H1 (cell line): Measurements from ENCODE around the gene ZBTB42. TPM values are rescaled to one million over a fixed set of nuclear protein-coding genes. Genes with fewer than 3 reads are reported as not detected.

Source experiments
- CTCF ChIA-PET: fragments of 300-600 bp; sonication (Branson Sonifier 250); formaldehyde crosslinking; loops from one replicate; lab custom pipeline; 2021; ENCODE audit not compliant: partially characterized antibody; lab: Charles Lee
- POLR2A ChIA-PET: fragments of 300-600 bp; sonication (Branson Sonifier 250); formaldehyde crosslinking; loops from one replicate; lab custom pipeline; 2021; ENCODE audit warnings: inconsistent platforms; ENCODE audit not compliant: partially characterized antibody; lab: Charles Lee
- DNase-seq, 2 experiments: peaks; one replicate each; pipeline versions ENCODE4 v3.0.0 to v3.0.0-alpha.2; 2010 to 2022; ENCODE audit warnings: low spot score in 2 of 2, low read depth in 1 of 2, mixed read lengths in 1 of 2
- FAIRE-seq: peaks from 2 replicates; lab custom pipeline; 2011; peaks lifted over from hg19 to GRCh38; lab: Jason Lieb, UNC
- H2AFZ ChIP-seq: 2 replicates; pipeline ENCODE4 v1.8.1; 2012; ENCODE audit warnings: low read length, inconsistent platforms
- H2AK5ac ChIP-seq: 2 replicates; pipeline ENCODE4 v1.6.1; 2013; ENCODE audit warnings: low read depth, low read length
- H2BK120ac ChIP-seq: replicated peaks from 2 replicates; pipeline ENCODE3; 2013; ENCODE audit warnings: low read depth, low read length, inconsistent platforms
- H2BK12ac ChIP-seq: 2 replicates; pipeline ENCODE4 v1.6.1; 2013; ENCODE audit warnings: low read depth, low read length
- H2BK15ac ChIP-seq: 2 replicates; pipeline ENCODE4 v1.6.1; 2013; ENCODE audit warnings: low read length
- H2BK20ac ChIP-seq: 2 replicates; pipeline ENCODE4 v1.6.1; 2013; ENCODE audit warnings: low read length
- H2BK5ac ChIP-seq: 2 replicates; pipeline ENCODE4 v1.6.1; 2013; ENCODE audit warnings: low read depth, low read length
- H3K14ac ChIP-seq: 2 replicates; pipeline ENCODE4 v1.6.1; 2013; ENCODE audit warnings: inconsistent platforms; ENCODE audit not compliant: insufficient read length
- H3K18ac ChIP-seq: 2 replicates; pipeline ENCODE4 v1.6.1; 2013; ENCODE audit warnings: low read length; ENCODE audit errors: extremely low read depth
- H3K23ac ChIP-seq: 2 replicates; pipeline ENCODE4 v1.6.1; 2013; ENCODE audit warnings: inconsistent platforms; ENCODE audit not compliant: insufficient read length
- H3K23me2 ChIP-seq: 2 replicates; pipeline ENCODE4 v1.6.1; 2013; ENCODE audit warnings: low read depth, low read length
- H3K27ac ChIP-seq: 2 replicates; pipeline ENCODE4 v1.6.1; 2011; ENCODE audit warnings: low read depth, low read length, inconsistent platforms
- H3K27me3 ChIP-seq, 4 experiments: replicated peaks in 1 of 4; 1 replicate in 1 of 4; 2 replicates in 3 of 4; pipeline versions ENCODE4 v1.6.1 to v1.8.1; 2011 to 2013; ENCODE audit warnings: low read length in 3 of 4, mild to moderate bottlenecking in 3 of 4, inconsistent platforms in 2 of 4, mixed read lengths in 2 of 4, moderate library complexity in 1 of 4; ENCODE audit not compliant: control insufficient read depth in 3 of 4, insufficient read depth in 3 of 4; ENCODE audit errors: extremely low read depth in 1 of 4
- H3K36me3 ChIP-seq, 4 experiments: 2 replicates each; pipeline versions ENCODE4 v1.6.1 to v1.8.1; 2011 to 2013; ENCODE audit warnings: mild to moderate bottlenecking in 4 of 4, low read length in 3 of 4, moderate library complexity in 2 of 4, control low read depth in 1 of 4, inconsistent platforms in 1 of 4; ENCODE audit not compliant: insufficient read depth in 4 of 4, control insufficient read depth in 2 of 4
- H3K4ac ChIP-seq: replicated peaks from 2 replicates; pipeline ENCODE3; 2013; ENCODE audit warnings: low read length, low read depth, mixed read lengths, inconsistent platforms; ENCODE audit not compliant: insufficient read length
- H3K4me1 ChIP-seq, 4 experiments: replicated peaks in 1 of 4; 1 replicate in 1 of 4; 2 replicates in 3 of 4; pipeline versions ENCODE4 v1.6.1 to v1.8.1; 2011 to 2013; ENCODE audit warnings: low read length in 3 of 4, inconsistent platforms in 2 of 4, mixed read lengths in 1 of 4; ENCODE audit not compliant: insufficient read depth in 4 of 4, control insufficient read depth in 3 of 4
- H3K4me2 ChIP-seq, 2 experiments: 2 replicates each; pipeline versions ENCODE4 v1.6.1 to v1.8.1; 2011 to 2013; ENCODE audit warnings: low read depth in 2 of 2, low read length in 2 of 2, control low read depth in 1 of 2, inconsistent platforms in 1 of 2, mild to moderate bottlenecking in 1 of 2; ENCODE audit not compliant: insufficient read depth in 1 of 2
- H3K4me3 ChIP-seq, 4 experiments: fragments of 200-600, 300-600 bp in 1 of 4; sonication (generic), shearing (Covaris generic), sonication (Bioruptor Twin) in 1 of 4; 2 replicates each; pipeline versions ENCODE4 v1.5.1 to v1.8.1; 2011 to 2016; ENCODE audit warnings: low read length in 4 of 4, low read depth in 3 of 4, control low read depth in 2 of 4, inconsistent platforms in 2 of 4, mild to moderate bottlenecking in 2 of 4, mixed read lengths in 1 of 4, moderate library complexity in 1 of 4; ENCODE audit not compliant: insufficient read depth in 2 of 4; ENCODE audit errors: extremely low read depth in 1 of 4
- H3K56ac ChIP-seq: replicated peaks from 2 replicates; pipeline ENCODE3; 2013; ENCODE audit warnings: low read depth, mild to moderate bottlenecking, mixed read lengths, low read length, inconsistent platforms; ENCODE audit not compliant: insufficient read length
- H3K79me1 ChIP-seq: 2 replicates; pipeline ENCODE4 v1.6.1; 2013; ENCODE audit warnings: low read depth, low read length, control low read depth
- H3K79me2 ChIP-seq, 2 experiments: 2 replicates each; pipeline versions ENCODE4 v1.6.1 to v1.8.1; 2012 to 2013; ENCODE audit warnings: low read length in 2 of 2, mild to moderate bottlenecking in 2 of 2, inconsistent platforms in 1 of 2; ENCODE audit not compliant: insufficient read depth in 2 of 2, control insufficient read depth in 1 of 2
- H3K9ac ChIP-seq, 4 experiments: replicated peaks in 1 of 4; 1 replicate in 1 of 4; 2 replicates in 3 of 4; pipeline versions ENCODE4 v1.6.1 to v1.8.1; 2011 to 2013; ENCODE audit warnings: low read depth in 3 of 4, low read length in 3 of 4, control low read depth in 2 of 4, mild to moderate bottlenecking in 2 of 4, moderate library complexity in 2 of 4, inconsistent platforms in 1 of 4; ENCODE audit errors: extremely low read depth in 1 of 4
- H3K9me3 ChIP-seq, 2 experiments: 2 replicates each; pipeline versions ENCODE4 v1.6.1 to v1.8.1; 2012 to 2013; ENCODE audit warnings: mild to moderate bottlenecking in 2 of 2, moderate library complexity in 2 of 2, control low read depth in 1 of 2, inconsistent platforms in 1 of 2, low read depth in 1 of 2, low read length in 1 of 2, mixed read lengths in 1 of 2; ENCODE audit not compliant: insufficient read depth in 2 of 2
- H4K20me1 ChIP-seq, 2 experiments: replicated peaks in 1 of 2; 2 replicates each; pipeline versions ENCODE3 to v1.8.1; 2011 to 2013; ENCODE audit warnings: inconsistent platforms in 2 of 2, low read length in 2 of 2, mild to moderate bottlenecking in 1 of 2; ENCODE audit not compliant: insufficient read depth in 2 of 2, control insufficient read depth in 1 of 2
- H4K5ac ChIP-seq: 2 replicates; pipeline ENCODE4 v1.6.1; 2013; ENCODE audit warnings: low read length, low read depth, mixed read lengths, inconsistent platforms; ENCODE audit not compliant: insufficient read length
- H4K8ac ChIP-seq: 2 replicates; pipeline ENCODE4 v1.8.0; 2013; ENCODE audit warnings: mild to moderate bottlenecking, moderate library complexity, low read length, inconsistent platforms; ENCODE audit not compliant: insufficient read depth; ENCODE audit errors: extremely low read depth
- H4K91ac ChIP-seq: replicated peaks from 2 replicates; pipeline ENCODE3; 2013; ENCODE audit warnings: low read length, mixed read lengths, inconsistent platforms; ENCODE audit not compliant: insufficient read length
- CBX5 ChIP-seq: fragments of 300-800, 300-1000 bp; sonication (generic); IDR thresholded peaks from 2 replicates; pipeline ENCODE4 v1.7.1; 2016; ENCODE audit warnings: antibody characterized with exemption, low read length, low read depth
- JUN ChIP-seq: IDR thresholded peaks from 2 replicates; pipeline ENCODE4 v1.6.1; 2011; ENCODE audit warnings: low read depth, mild to moderate bottlenecking, improper control_type of control experiment, low read length
- JUND ChIP-seq: IDR thresholded peaks from 2 replicates; pipeline ENCODE4 v1.6.1; 2011; ENCODE audit warnings: mild to moderate bottlenecking, improper control_type of control experiment, low read length
- NANOG ChIP-seq: IDR thresholded peaks from 2 replicates; pipeline ENCODE4 v1.6.1; 2011; ENCODE audit warnings: low read length, low read depth, mild to moderate bottlenecking, inconsistent platforms; ENCODE audit not compliant: insufficient read depth, poor library complexity, severe bottlenecking
- POLR2A ChIP-seq, 2 experiments: IDR thresholded peaks; 1 replicate in 1 of 2; 2 replicates in 1 of 2; pipeline ENCODE4 v1.6.1; 2011; ENCODE audit warnings: low read depth in 2 of 2, low read length in 2 of 2, mild to moderate bottlenecking in 2 of 2; ENCODE audit errors: control extremely low read depth in 1 of 2
- POU5F1 ChIP-seq: IDR thresholded peaks from 2 replicates; pipeline ENCODE4 v1.6.1; 2011; ENCODE audit warnings: low read depth, mild to moderate bottlenecking, low read length, moderate library complexity
- SP2 ChIP-seq: IDR thresholded peaks from 2 replicates; pipeline ENCODE4 v1.6.1; 2012; ENCODE audit warnings: mild to moderate bottlenecking, low read length, inconsistent platforms
- TEAD4 ChIP-seq: IDR thresholded peaks from 2 replicates; pipeline ENCODE4 v1.6.1; 2012; ENCODE audit warnings: low read depth, low read length, inconsistent platforms, mixed read lengths
- WGBS, 2 experiments: shearing (Covaris generic) in 1 of 2; methylation state at CpG; one replicate each; pipeline versions ENCODE4 v1.1.6 to v1.1.7; 2013 to 2015; ENCODE audit warnings: low lambda C conversion rate in 2 of 2, mixed read lengths in 2 of 2, inconsistent platforms in 1 of 2, low coverage in 1 of 2, missing lambda C conversion rate in 1 of 2; ENCODE audit not compliant: insufficient replicate concordance in 2 of 2, insufficient coverage in 1 of 2, insufficient read length in 1 of 2; ENCODE audit errors: extremely low coverage in 1 of 2, missing lambda C conversion rate in 1 of 2; 5-methylcytosine and 5-hydroxymethylcytosine counted together
- polyA plus RNA-seq, 7 experiments: library from polyadenylated mRNA; depleted of rRNA in 3 of 7; stranded (reverse) in 5 of 7; unstranded in 2 of 7; fragments of >200 nt in 5 of 7; fragments of 200-250 nt in 2 of 7; gene quantifications; 1 replicate in 5 of 7; 2 replicates in 1 of 7; 4 replicates in 1 of 7; pipeline versions ENCODE4 v1.2.1 to v1.2.3, GENCODE V29; 2011 to 2013; ENCODE audit warnings: missing spikeins in 2 of 7, mixed read lengths in 2 of 7
- total RNA-seq: library from RNA; stranded (reverse); fragmentation: NEBNext Ultra II Directional; extraction: Animal tissue kit (Norgen Biotek cat#: 25700); gene quantifications from 2 replicates; pipeline ENCODE4 v1.2.1, GENCODE V29; 2021
- TF ChIP-seq, protein P1 (sequence below): IDR thresholded peaks from 2 replicates; pipeline ENCODE4 v1.6.1; 2012; ENCODE audit warnings: inconsistent platforms
- TF ChIP-seq, protein P2 (sequence below): IDR thresholded peaks from 2 replicates; pipeline ENCODE4 v1.6.1; 2012; ENCODE audit warnings: inconsistent platforms

Gene ZBTB42
- total and polyA plus RNA-seq, 2 of the 8 experiments (the other 6 are each of a cell fraction or from before 2014, with no cell fraction given) = 2.8 to 3.1 TPM

DNA sequence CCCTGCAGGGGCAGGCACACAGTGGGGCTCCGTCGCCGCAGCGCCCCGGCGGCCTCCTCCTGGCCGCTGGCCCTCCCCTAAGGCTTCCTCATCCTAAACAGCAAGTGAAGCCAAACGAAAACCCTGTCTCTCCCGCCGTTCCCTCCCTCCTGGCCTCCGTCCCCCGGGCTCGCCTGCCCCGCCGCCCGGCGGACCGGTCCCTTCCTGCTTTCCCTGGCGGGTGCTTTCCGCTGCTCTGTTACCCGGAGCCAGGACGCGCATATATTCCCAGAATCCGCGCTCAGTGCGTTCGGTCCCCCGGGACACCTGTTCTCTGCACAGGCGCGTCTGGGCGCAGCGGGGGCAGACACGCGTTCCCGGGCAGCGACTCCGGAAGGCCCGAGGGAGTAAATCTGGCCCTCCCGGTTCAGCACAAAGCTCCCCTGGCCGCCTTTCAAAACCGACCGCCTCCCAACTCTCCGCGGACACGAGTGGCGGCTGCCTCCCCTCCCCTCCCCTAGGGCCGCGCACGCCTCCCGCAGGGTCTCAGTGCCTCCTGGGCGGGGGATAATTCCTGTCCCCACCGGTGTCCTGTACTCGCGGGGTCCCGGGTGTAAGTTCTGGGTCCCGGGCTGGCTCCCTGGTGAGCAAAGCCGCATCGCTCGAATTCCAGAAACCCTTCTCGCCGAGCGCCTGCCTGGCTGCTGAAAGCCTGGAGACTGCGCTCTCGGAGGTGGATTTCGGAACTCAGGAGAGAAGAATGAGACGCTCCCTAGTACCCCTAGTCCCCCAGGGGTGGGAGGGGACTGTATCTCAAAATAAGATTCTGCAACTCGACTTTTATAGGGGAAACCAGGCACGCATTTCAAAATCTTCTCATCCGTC lies 42.8 kb downstream of the ZBTB42 start:
- Histone ChIP-seq H3K4me1 (peaks cover 0 to 18% (median 14%) of the 10 kb centered on the region in 4 experiments; a peak in 6 of 7 replicates), H2AFZ (no peak overlapping the region), H3K79me2 (no peaks in the 10 kb centered on the region), H4K20me1 (no peaks in the 10 kb centered on the region), H2BK5ac (peak overlapping the region; percentile 44; the same call in 1 of the 2 replicates), H3K14ac (no peak overlapping the region), H2BK15ac (0 out of 2 replicates have a peak overlapping the region, but pooled peaks have one; percentile 72), H3K4me3 (peak overlapping the region; percentile 38 to 63 (median 52)), H2AK5ac (no peak overlapping the region), H2BK120ac (peak overlapping the region; percentile 8), H3K23me2 (peaks cover 14% of the 10 kb centered on the region; the same call in 1 of the 2 replicates), H3K36me3 (no peaks in the 10 kb centered on the region), H3K79me1 (no peaks in the 10 kb centered on the region), H3K56ac (peak overlapping the region; percentile 67), H4K91ac (peak overlapping the region; percentile 86), H3K9ac (peak overlapping the region in 3 of 4 experiments; percentile 31 to 36 (median 34); a peak in 3 of 7 replicates), H4K5ac (peak overlapping the region; percentile 26), H4K8ac (peak overlapping the region; percentile 81; the same call in 1 of the 2 replicates), H2BK12ac (peak overlapping the region; percentile 75; the same call in 1 of the 2 replicates), H3K27ac (no peak overlapping the region), H3K27me3 (peaks cover 0 to 18% (median 5%) of the 10 kb centered on the region in 4 experiments; a peak in 5 of 7 replicates), H3K4ac (no peak overlapping the region), H3K9me3 (no peaks in the 10 kb centered on the region; a peak in 1 of 4 replicates), H3K23ac (no peak overlapping the region), H2BK20ac (no peak overlapping the region), H3K18ac (peak overlapping the region; percentile 100), H3K4me2 (peak overlapping the region; percentile 72 to 96)
- FAIRE-seq (no peak), DNase-seq (peak in 1 of 2 experiments; percentile 72)
- ChIA-PET POLR2A (interaction anchor here (0.6 to 8.8 kb wide), 16 partner anchors 9 to 124 kb away, joined by 3 to 82 read pairs (median 5); partner anchors contain the start of genes CEP170B and SIVA1), CTCF (interaction anchor here (1.0 to 5.9 kb wide), 7 partner anchors 10 to 75 kb away, joined by 3 to 40 read pairs (median 6); no protein-coding TSS in a partner anchor)
- WGBS, 2 experiments = 2% methylated on average over 57 of the region's 69 CpGs; no CpG with 5 or more reads in 1 of the 2 experiments
- TF ChIP-seq, protein P1, sequence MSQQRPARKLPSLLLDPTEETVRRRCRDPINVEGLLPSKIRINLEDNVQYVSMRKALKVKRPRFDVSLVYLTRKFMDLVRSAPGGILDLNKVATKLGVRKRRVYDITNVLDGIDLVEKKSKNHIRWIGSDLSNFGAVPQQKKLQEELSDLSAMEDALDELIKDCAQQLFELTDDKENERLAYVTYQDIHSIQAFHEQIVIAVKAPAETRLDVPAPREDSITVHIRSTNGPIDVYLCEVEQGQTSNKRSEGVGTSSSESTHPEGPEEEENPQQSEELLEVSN = peak; percentile 73
- TF ChIP-seq JUN (no peak), SP2 (no peak), CBX5 (no peak), POU5F1 (no peak), NANOG (no peak), TEAD4 (peak; percentile 93), JUND (no peak), POLR2A (IDR thresholded peaks at IDR 0.05; ENCODE audit: control extremely low read depth in 1 of 2, low read depth in 2 of 2, low read length in 2 of 2) (no peak; a peak in 1 of 3 replicates)
- TF ChIP-seq, protein P2, sequence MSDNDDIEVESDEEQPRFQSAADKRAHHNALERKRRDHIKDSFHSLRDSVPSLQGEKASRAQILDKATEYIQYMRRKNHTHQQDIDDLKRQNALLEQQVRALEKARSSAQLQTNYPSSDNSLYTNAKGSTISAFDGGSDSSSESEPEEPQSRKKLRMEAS = peak; percentile 38
